NCI-H526 (cell line): ENCODE measurements around the gene IGDCC3.
"Not testable (repeated sequence)": the region's sequence is repeated elsewhere in the genome, so short reads cannot be mapped to it uniquely, and the experiment has no call there.

ENCODE experiments used
- DNase-seq, 2 experiments: peaks; one replicate each; lab custom pipeline; 2025; lab: John Stamatoyannopoulos, UW

IGDCC3 gene

DNA sequence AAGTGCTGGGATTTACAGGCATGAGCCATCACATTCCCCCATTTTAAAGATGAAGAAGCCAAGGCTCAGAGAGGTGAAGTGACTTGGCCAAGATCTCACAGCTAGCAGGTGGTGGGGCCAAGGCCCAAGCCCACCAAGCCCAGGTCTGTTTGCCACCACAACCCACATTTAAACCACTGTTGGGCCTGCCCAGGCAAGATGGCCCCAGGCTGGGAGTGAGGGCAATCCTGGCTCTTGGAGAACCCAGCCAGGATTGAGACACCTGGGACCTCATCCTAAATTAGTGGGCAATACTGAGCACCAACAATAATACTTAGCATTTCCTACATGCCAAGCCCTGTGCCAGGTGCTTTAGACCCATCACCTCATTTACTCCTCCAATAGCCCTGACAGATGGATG, 6.9 kb downstream of the IGDCC3 start:
- no peak for DNase-seq

GRCh38 chr15:65369651-65370050, 8.2 kb downstream of the IGDCC3 start:
- DNase-seq: no peak

DNA sequence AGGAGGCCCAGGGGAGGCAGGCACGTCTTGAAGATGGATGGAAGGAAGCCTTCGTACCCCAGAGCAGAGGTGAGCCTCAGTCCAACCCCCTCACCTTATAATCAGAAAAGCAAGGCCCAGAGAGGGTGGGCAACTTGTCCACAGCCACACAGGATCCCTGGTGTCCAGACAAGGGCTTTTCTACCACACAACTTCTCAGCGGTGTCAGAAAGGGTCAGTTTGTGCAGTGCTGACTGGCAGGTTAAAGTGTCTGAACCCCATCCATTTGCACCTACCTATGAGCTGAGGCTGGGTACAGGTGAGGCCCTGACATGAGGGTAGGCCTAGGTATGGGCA, 8.6 kb downstream of the IGDCC3 start:
- DNase-seq: no peak

DNA sequence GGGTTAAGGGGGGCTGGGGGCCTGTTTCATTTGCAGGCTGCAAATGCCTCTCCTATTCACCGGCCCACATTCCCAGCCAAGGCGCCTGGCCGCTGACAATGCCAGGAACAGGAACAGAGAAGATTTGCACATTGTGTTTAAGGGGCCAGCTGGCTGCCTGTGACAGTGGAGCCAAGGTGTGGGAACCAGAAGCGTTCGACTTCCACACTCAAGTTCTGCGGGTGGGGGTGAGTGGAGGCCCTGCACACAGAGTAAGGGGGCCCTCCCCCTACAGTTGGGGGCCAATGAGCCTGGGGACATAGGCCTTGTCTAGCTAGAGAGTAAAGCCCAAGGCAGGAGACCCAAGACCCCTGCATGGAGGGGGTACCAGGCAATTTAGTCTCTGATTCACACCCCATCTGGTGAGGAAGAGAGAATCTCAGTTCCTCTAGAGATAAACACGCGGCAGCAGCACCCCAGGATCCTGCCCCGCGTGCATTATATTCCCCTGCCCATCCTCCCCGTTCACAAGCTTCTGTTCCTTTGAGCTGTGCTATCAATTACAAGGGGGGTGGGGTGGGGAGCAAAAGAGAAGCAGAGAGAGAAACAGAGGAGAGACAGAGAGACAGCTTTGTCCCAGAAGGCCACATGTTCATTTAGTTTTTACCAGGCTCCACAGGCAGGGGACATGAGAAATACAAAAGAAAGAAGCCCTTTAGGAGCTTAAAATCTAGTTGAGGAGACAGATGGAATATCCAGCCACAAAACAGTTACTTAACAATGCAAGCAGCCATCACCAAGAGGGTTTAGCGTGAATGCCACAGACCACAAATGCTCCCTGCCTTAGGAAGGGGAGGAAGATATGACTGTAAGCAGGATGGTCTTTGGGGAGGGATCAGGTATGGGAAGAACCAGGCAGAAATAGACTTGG, 9.2 kb downstream of the IGDCC3 start:
- peak; percentile 4 to 19 for DNase-seq

DNA sequence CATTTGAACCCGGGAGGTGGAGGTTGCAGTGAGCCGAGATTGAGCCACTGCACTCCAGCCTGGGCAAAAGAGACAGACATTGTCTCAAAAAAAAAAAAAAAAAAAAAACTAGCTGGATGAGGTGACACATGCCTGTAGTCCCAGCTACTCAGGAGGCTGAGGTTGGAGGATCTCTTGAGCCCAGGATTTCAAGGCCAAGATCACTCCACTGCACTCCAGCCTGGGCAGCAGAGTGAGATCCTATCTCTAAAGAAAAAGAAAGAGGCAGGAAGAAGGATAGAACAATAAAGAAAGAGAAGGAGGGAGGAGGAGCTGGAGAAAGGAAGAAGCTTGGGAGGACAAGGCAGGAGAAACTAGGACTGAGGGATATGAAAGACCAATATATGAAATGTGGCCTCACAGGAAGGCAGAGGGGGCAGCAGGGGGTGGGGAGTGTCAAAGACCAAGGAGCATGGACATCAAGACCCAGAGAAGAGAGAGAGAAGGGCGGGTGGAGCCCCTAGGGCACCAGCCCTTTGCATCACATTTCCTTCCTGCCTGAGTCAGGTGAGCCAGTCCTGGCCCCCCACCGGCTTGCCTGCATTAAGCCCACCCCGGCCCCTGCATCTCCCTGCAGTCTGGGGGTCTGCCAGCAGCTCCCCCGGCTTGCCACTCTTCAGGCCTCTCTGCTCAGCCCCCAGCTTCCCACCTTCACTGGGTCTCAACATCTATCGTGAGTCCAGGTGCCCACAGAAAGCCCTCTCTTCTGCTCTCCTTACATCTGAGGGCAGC, 11.5 kb downstream of the IGDCC3 start:
- DNase-seq: no peak

GRCh38 chr15:65365229-65365628, 12.6 kb downstream of the IGDCC3 start:
- no peak for DNase-seq

GRCh38 chr15:65363766-65364165, 14.0 kb downstream of the IGDCC3 start:
- DNase-seq: no peak

GRCh38 chr15:65363306-65363705, 14.5 kb downstream of the IGDCC3 start:
- DNase-seq: no peak

DNA sequence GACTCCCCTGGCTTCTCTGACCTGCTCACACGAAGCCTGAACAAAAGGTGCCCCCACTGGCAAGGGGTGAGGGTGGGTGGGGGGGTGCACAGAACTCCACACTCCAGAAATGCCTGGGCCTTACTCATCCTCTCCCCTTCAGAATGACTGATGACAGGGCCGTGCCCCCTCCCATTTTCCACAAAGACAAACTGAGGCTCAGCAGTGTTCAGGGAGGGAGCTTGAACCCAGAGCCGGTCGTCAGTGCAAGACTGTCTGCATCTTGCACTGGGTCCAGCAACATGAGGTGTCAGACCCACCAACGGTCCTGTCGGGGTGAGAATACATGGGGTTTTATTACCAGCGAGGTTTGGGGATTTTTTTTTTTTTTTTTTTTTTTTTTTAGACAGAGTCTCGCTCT, 15.3 kb downstream of the IGDCC3 start:
- no peak for DNase-seq

DNA sequence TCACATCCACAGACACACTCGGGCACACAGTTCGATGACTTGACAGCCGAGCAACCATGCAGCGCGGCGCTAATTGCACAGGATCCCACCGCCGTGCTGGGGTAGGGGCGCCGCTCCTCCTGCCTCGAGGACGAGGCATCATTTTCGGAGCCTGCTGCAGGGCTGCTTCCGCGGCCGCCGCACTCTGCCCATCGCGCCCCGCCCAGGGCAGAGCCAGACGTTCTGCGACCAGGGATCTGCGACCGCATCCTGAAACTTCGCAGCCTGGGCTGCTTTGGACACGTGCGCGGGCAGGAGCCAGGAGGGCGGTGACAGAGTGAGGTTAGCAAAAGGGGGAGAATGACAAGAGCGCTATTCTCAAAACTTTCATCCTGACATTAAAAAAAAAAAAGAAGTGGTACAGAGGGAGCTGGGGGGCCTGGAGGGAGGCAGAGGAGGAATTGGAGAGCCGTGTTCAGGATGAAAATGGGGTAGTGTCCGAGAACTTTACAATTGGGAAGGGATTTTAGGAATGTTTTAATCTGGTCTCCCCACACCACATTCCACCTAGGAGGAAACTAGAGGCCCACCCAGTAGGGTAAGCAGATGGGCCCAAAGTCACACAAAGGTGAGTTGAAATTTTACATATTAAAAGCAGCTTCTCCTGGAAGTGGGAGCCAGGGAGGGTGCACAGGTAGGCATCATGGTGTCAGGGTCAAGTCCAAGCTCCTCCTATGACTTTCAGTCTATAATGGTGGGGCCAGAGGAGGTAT, 15.9 kb downstream of the IGDCC3 start:
- DNase-seq: no peak

- DNase-seq: no peak
Observed at GRCh38 chr15:65360506-65360905, 17.3 kb downstream of the IGDCC3 start.

- peak in 1 of 2 experiments; percentile 49 for DNase-seq
Observed at GRCh38 chr15:65355988-65356353, 21.8 kb downstream of the IGDCC3 start.

DNA sequence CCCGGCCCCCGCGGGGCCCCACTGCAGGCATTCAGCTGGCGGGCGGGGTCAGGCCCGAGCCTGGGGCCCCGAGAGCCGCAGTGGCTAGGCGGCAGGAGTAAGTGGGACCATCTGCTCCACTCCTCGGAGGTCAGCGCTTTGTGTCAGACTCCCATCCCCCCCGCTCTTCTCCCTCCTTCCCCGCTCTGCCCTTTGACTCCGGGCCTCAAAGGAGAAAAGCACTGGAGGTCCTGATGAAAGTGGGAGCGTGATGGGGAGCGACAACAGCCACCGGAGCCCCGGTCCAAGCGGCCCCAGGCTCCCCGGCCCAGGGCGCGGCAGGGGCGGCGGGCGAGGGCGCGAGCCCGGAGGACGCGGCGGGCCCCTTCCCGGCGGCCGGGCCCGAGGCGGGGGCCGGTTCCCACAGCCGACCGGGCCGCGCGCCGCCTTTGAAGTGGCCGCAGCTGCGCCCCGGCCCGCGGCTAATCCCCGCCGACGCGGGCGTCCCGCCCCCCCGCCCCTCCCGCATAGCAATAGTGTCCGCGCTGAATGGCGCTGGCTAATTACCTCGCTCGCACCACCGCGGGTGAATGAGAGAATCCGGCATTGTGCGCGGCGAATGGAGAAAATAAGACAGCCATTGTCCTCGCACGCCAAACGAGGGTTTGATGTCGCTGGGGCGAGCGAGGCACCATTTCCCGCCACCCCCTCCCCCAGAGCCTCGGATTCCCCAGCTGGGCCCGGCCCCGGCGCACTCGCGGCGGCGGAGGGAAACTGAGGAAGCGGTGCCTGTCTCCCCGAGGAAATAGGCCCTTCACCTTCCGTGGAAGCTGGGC, 22.4 kb downstream of the IGDCC3 start:
- peak; percentile 1 to 49 for DNase-seq

- DNase-seq: no peak
Observed at GRCh38 chr15:65354835-65355172, 23.0 kb downstream of the IGDCC3 start.

GRCh38 chr15:65351972-65352371, 25.8 kb downstream of the IGDCC3 start:
- DNase-seq: not testable (repeated sequence)

- DNase-seq: no peak
Observed at GRCh38 chr15:65349338-65349737, 28.5 kb downstream of the IGDCC3 start.

GRCh38 chr15:65347756-65348155, 30.0 kb downstream of the IGDCC3 start:
- not testable (repeated sequence) for DNase-seq

GRCh38 chr15:65346856-65347598, 30.8 kb downstream of the IGDCC3 start:
- no peak for DNase-seq

DNA sequence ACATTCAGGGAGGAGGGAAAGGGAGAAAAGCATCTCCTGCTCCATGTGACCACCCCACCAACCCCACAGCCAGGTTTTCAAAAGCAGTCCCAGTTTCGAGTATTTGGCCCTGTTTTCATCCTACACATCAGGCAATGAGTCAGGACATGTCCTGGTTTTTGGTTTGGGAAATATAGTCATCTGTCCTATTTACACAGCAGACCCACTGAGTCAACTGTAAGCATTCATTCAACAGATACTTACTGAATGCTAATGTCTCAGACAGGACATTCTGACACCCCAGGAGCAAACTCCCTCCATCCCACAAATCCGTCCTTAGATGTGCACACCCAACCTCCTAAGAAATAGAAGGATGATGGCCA, 32.9 kb downstream of the IGDCC3 start:
- no peak for DNase-seq

GRCh38 chr15:65344214-65344913, 33.4 kb downstream of the IGDCC3 start:
- no peak for DNase-seq
